Measurements from ENCODE around the gene NOD1. TPM values are rescaled to one million over a fixed set of nuclear protein-coding genes. Genes with fewer than 3 reads are reported as not detected.

The NOD1 gene
- total RNA-seq, 1 donor from 2014 or later: 13.0 TPM

DNA sequence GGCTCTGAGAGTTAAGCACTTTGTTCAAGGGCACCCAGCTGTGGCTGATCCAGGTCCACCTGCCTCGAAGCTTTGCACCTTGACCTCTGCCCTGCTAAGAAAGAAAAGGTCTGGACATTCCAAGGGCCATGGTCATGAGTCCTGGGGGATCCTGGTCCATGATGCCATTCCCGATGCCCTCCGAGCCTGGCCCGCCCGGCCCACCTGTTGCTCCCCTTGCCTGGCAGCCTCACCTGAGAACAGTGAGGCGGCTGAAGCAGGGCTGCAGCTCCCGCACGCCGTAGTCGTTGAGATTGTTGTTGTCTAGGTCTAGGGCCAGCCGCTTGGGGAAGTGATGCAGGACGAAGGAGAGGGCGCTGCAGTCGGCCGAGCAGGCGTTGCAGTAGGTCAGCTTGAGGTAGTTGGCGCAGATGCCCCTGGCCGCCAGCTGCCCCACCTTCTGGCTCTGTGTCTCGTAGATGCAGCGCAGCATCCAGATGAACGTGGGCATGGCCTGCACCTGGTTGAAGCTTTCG is 27.5 kb downstream of the NOD1 start:
- Histone ChIP-seq H3K27me3 (ENCODE audit: control insufficient read depth in 3 of 3, insufficient read depth in 3 of 3, low read length in 3 of 3) (no peaks in the 10 kb centered on the region), H3K4me1 (ENCODE audit: control insufficient read depth in 3 of 3, insufficient read depth in 3 of 3, low read length in 3 of 3) (peaks cover 9 to 10% (median 9%) of the 10 kb centered on the region in 3 donors), H3K36me3 (ENCODE audit: control insufficient read depth in 3 of 3, insufficient read depth in 3 of 3, low read length in 3 of 3) (peaks cover 53 to 82% (median 57%) of the 10 kb centered on the region in 3 donors), H3K4me3 (ENCODE audit: low read length in 3 of 3) (no peak overlapping the region), H3K27ac (ENCODE audit: low read depth, low read length) (no peak overlapping the region), H3K9me3 (ENCODE audit: control insufficient read depth in 3 of 3, low read length in 3 of 3) (no peaks in the 10 kb centered on the region), H3K9ac (ENCODE audit: low read depth in 1 of 3, low read length in 3 of 3) (no peak overlapping the region)

DNA sequence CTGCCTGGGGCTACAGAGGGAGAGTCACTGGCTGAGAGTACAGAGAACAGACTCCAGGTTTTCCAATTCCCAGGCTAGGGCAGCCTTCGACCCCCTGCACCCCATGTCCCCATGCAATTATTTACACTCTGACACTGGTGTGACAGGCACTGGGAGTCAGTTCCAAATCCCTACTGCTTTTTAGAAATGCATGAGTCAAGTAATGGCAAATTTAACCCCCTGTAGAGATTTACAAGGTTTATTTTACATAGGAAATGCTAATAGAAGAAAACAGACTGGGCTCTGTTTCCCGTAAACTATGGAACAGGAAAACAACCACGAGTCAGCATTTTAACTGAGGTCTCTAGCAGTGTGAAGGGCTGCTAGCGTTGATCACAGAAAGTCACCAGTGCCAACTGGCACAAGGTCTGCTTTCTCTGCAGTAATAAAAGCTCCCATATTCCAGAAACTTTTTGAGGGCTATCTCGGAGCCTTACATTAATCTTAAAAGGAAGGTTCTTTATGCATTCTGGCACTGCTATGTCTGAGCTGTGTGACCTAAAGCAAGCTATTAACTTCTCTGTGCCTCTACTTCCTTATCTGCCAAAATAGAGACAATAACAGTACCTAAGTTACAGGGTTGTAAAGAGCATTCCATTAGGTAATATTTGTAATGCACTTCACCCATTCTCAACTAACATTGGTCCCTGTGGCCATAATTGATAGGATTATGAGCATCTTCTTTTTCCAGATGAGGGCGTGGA is 28.2 kb downstream of the NOD1 start:
- Histone ChIP-seq H3K36me3 (ENCODE audit: control insufficient read depth in 3 of 3, insufficient read depth in 3 of 3, low read length in 3 of 3) (peaks cover 55 to 81% (median 56%) of the 10 kb centered on the region in 3 donors), H3K4me1 (ENCODE audit: control insufficient read depth in 3 of 3, insufficient read depth in 3 of 3, low read length in 3 of 3) (peaks cover 9 to 10% (median 9%) of the 10 kb centered on the region in 3 donors)

DNA sequence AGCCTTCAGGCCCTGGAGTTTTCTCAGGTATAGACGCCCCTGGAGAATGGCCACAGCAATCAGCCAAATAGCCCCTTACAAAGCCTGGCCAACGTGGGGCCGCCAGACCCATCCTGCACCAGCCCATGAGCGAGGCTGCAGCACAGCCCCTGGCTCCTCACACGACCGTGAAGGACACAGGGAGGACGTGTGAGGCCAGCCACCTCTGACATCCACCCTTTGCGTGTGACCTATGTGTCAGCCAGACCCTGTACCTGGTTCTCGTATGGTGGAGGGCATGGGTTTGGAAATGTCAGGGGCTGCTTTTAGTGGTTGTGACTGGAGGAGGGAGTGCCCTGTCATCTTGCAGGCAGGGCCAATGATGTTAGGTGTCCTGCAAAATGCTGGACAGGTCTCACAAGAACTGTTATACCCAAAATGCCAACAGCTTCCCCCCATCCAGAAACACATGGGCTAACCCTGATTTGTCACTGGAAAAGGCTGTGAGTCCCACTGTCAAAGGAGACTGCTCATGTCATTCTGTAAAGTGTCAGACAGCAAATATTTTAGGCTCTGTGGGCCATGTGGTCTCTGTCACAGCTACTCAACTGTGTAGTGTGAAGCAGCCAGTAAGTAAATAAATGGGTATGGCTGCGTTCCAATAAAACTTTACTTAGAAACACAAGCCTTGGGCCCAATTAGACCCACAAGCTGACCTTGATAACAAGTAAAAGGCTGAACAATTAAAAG is 30.0 kb downstream of the NOD1 start:
- no peak overlapping the region for H3K27ac ChIP-seq (ENCODE audit: low read depth, low read length)
- no peak overlapping the region for H3K9ac ChIP-seq (ENCODE audit: low read depth in 1 of 3, low read length in 3 of 3)
- H3K9me3 ChIP-seq (ENCODE audit: control insufficient read depth in 3 of 3, low read length in 3 of 3): no peaks in the 10 kb centered on the region
- no peaks in the 10 kb centered on the region for H3K27me3 ChIP-seq (ENCODE audit: control insufficient read depth in 3 of 3, insufficient read depth in 3 of 3, low read length in 3 of 3)
- H3K36me3 ChIP-seq (ENCODE audit: control insufficient read depth in 3 of 3, insufficient read depth in 3 of 3, low read length in 3 of 3): peaks cover 49 to 65% (median 49%) of the 10 kb centered on the region in 3 donors
- H3K4me1 ChIP-seq (ENCODE audit: control insufficient read depth in 3 of 3, insufficient read depth in 3 of 3, low read length in 3 of 3): peaks cover under 1 to 5% (median 4%) of the 10 kb centered on the region in 3 donors
- H3K4me3 ChIP-seq (ENCODE audit: low read length in 3 of 3): no peak overlapping the region

More for the DNA sequence above, 28.2 kb downstream of the NOD1 start:
- H3K9me3 ChIP-seq (ENCODE audit: control insufficient read depth in 3 of 3, low read length in 3 of 3): no peaks in the 10 kb centered on the region
- no peaks in the 10 kb centered on the region for H3K27me3 ChIP-seq (ENCODE audit: control insufficient read depth in 3 of 3, insufficient read depth in 3 of 3, low read length in 3 of 3)
- H3K27ac ChIP-seq (ENCODE audit: low read depth, low read length): no peak overlapping the region
- no peak overlapping the region for H3K9ac ChIP-seq (ENCODE audit: low read depth in 1 of 3, low read length in 3 of 3)
- no peak overlapping the region for H3K4me3 ChIP-seq (ENCODE audit: low read length in 3 of 3)

DNA sequence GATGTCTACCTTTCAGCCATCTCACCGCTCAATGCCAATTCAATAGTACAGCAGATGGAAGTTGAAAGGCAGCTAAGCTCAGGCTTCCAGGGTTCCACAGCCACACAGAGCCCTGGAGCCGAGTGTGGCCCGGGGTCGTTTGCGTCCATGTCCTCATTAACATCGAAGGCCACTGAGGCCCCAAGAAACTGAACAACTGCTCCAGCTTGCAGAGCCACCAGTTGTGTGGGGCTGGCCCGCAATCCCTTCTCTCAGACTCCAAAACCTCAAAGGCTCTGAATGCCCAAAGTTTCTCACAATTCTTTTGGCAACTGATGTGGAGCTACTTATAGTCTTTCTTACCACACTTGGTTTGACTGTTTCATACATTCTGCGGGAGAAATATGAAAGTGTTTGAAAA is 31.1 kb downstream of the NOD1 start:
- H3K9me3 ChIP-seq (ENCODE audit: control insufficient read depth in 3 of 3, low read length in 3 of 3): no peaks in the 10 kb centered on the region
- H3K27ac ChIP-seq (ENCODE audit: low read depth, low read length): no peak overlapping the region
- no peak overlapping the region for H3K4me3 ChIP-seq (ENCODE audit: low read length in 3 of 3)
- H3K9ac ChIP-seq (ENCODE audit: low read depth in 1 of 3, low read length in 3 of 3): no peak overlapping the region
- H3K4me1 ChIP-seq (ENCODE audit: control insufficient read depth in 3 of 3, insufficient read depth in 3 of 3, low read length in 3 of 3): no peaks in the 10 kb centered on the region
- H3K27me3 ChIP-seq (ENCODE audit: control insufficient read depth in 3 of 3, insufficient read depth in 3 of 3, low read length in 3 of 3): no peaks in the 10 kb centered on the region
- H3K36me3 ChIP-seq (ENCODE audit: control insufficient read depth in 3 of 3, insufficient read depth in 3 of 3, low read length in 3 of 3): peaks cover 41 to 57% (median 44%) of the 10 kb centered on the region in 3 donors

DNA sequence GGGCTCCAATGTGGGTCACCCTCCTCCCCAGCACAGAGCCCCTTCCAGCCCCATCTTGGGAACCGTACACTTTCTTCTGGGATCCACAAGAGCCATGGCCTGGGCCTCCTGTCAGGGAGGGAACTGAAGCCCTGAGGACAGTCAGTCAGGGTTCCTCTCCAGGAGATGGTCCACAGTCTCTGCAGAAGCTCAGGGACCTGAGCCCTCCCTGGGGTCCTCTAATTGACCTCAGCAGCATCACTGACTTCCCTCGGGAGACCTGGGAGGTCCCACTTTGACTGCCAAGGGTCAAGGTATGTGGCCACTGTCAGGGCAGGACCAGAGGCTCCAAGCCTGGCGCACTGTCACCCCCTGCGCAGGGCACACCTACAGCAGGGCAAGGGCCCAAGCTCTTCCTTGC is 32.3 kb downstream of the NOD1 start:
- no peak overlapping the region for H3K27ac ChIP-seq (ENCODE audit: low read depth, low read length)
- no peaks in the 10 kb centered on the region for H3K27me3 ChIP-seq (ENCODE audit: control insufficient read depth in 3 of 3, insufficient read depth in 3 of 3, low read length in 3 of 3)
- H3K9ac ChIP-seq (ENCODE audit: low read depth in 1 of 3, low read length in 3 of 3): no peak overlapping the region
- no peak overlapping the region for H3K4me3 ChIP-seq (ENCODE audit: low read length in 3 of 3)
- H3K4me1 ChIP-seq (ENCODE audit: control insufficient read depth in 3 of 3, insufficient read depth in 3 of 3, low read length in 3 of 3): no peaks in the 10 kb centered on the region
- peaks cover 35 to 47% (median 35%) of the 10 kb centered on the region in 3 donors for H3K36me3 ChIP-seq (ENCODE audit: control insufficient read depth in 3 of 3, insufficient read depth in 3 of 3, low read length in 3 of 3)
- H3K9me3 ChIP-seq (ENCODE audit: control insufficient read depth in 3 of 3, low read length in 3 of 3): no peaks in the 10 kb centered on the region

DNA sequence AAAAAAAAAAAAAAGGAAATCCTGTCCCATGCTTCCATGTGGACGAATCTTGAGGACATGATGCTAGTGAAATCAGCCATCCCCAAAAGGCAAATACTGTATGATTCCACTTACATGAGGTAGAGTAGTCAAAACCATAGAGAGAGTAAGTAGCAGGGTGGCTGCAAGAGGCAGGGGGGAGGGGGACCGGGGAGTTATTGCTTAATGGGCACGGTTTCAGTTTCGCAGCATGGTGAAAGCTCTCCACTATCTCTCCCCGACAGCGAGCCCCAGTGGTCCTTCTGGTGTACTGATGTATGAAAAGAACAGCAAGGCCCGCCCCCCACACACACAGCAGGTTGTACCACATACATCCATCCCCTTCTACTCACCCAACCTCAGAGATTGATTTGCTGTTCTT is 32.8 kb downstream of the NOD1 start:
- Histone ChIP-seq H3K4me3 (ENCODE audit: low read length in 3 of 3) (no peak overlapping the region), H3K9me3 (ENCODE audit: control insufficient read depth in 3 of 3, low read length in 3 of 3) (no peaks in the 10 kb centered on the region), H3K4me1 (ENCODE audit: control insufficient read depth in 3 of 3, insufficient read depth in 3 of 3, low read length in 3 of 3) (no peaks in the 10 kb centered on the region), H3K27ac (ENCODE audit: low read depth, low read length) (no peak overlapping the region), H3K27me3 (ENCODE audit: control insufficient read depth in 3 of 3, insufficient read depth in 3 of 3, low read length in 3 of 3) (no peaks in the 10 kb centered on the region), H3K36me3 (ENCODE audit: control insufficient read depth in 3 of 3, insufficient read depth in 3 of 3, low read length in 3 of 3) (peaks cover 30 to 43% (median 30%) of the 10 kb centered on the region in 3 donors), H3K9ac (ENCODE audit: low read depth in 1 of 3, low read length in 3 of 3) (no peak overlapping the region)

DNA sequence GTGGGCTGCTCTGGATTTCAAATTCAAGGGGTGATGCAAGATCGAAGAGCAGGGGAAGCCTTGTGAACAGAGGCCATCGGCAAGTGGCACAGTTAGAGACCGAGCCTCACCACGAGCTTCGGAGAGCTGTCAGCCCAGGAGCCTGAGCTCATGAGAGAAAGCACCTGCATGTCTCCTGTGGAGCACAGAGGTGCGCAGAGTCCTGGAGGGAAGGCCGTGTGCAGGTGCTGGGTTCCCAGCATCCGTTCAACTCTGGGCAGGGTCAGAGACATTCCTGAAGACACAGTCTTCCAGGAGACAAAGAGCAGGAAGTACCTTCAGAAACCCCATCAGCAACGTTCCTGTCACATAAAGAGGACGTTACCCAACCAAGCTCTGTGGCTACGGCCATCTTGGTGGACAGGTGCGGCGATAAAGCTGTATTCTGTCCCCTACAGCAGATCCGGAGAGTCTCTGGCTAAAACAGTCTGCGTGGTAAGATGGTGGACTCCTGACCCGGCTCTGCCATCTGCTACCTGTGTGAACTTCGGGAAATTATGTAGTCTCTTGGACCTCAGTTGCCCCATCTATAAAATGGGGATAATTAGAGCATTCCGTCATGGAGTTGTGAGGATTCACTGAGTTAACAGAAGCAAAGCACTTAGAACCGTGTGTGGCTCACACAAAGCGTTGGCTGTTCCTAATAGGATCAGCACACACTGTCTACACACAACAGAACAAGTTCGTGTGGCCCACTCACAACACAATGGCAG is 40.6 kb downstream of the NOD1 start:
- Histone ChIP-seq H3K27ac (ENCODE audit: low read depth, low read length) (no peak overlapping the region), H3K27me3 (ENCODE audit: control insufficient read depth in 3 of 3, insufficient read depth in 3 of 3, low read length in 3 of 3) (no peaks in the 10 kb centered on the region), H3K9me3 (ENCODE audit: control insufficient read depth in 3 of 3, low read length in 3 of 3) (no peaks in the 10 kb centered on the region), H3K9ac (ENCODE audit: low read depth in 1 of 3, low read length in 3 of 3) (no peak overlapping the region), H3K4me1 (ENCODE audit: control insufficient read depth in 3 of 3, insufficient read depth in 3 of 3, low read length in 3 of 3) (peaks cover 5 to 13% (median 6%) of the 10 kb centered on the region in 3 donors), H3K36me3 (ENCODE audit: control insufficient read depth in 3 of 3, insufficient read depth in 3 of 3, low read length in 3 of 3) (peaks cover 18 to 25% (median 24%) of the 10 kb centered on the region in 3 donors), H3K4me3 (ENCODE audit: low read length in 3 of 3) (no peak overlapping the region)

DNA sequence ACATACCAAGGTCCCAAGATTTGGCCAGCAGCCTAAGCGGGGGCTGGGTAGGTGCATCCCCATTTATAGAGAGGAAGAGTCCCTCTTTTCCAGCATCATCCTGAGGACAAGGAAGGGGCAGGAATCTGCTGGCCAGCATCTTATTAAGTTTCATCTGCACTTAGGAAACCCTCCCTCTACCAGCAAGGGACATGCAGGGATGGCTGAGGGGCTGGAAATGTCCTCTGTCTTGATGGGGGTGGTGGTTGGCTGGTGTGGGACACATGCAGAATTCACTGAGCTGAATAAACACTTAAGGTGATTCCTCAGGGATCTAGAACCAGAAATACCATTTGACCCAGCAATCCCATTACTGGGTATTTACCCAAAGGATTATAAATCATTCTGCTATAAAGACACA is 42.1 kb downstream of the NOD1 start:
- no peak overlapping the region for H3K9ac ChIP-seq (ENCODE audit: low read depth in 1 of 3, low read length in 3 of 3)

DNA sequence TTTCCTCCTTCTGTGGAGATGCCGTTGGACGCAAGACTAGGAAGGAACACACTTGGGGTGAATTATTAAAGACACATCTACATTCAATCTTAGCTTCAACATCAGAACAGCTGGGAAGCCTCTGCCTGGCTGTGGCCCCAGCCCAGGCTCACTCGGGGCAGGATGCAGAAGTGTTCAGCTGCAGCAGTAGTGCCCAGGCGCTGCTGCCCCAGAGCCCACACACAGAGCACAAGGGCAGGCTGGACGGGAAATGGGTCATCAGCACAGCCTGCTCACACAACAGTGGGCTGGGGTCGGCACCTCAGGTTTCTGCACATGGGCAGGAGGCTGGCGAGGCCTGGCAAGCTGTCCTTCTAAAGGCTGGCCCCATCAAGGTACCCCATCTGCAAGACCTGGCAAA is 42.5 kb downstream of the NOD1 start:
- Histone ChIP-seq H3K9ac (ENCODE audit: low read depth in 1 of 3, low read length in 3 of 3) (no peak overlapping the region), H3K9me3 (ENCODE audit: control insufficient read depth in 3 of 3, low read length in 3 of 3) (no peaks in the 10 kb centered on the region), H3K36me3 (ENCODE audit: control insufficient read depth in 3 of 3, insufficient read depth in 3 of 3, low read length in 3 of 3) (peaks cover 18 to 25% (median 24%) of the 10 kb centered on the region in 3 donors), H3K27me3 (ENCODE audit: control insufficient read depth in 3 of 3, insufficient read depth in 3 of 3, low read length in 3 of 3) (no peaks in the 10 kb centered on the region), H3K4me1 (ENCODE audit: control insufficient read depth in 3 of 3, insufficient read depth in 3 of 3, low read length in 3 of 3) (peaks cover 6 to 18% (median 7%) of the 10 kb centered on the region in 3 donors), H3K4me3 (ENCODE audit: low read length in 3 of 3) (no peak overlapping the region), H3K27ac (ENCODE audit: low read depth, low read length) (no peak overlapping the region)

More for the DNA sequence above, 42.1 kb downstream of the NOD1 start:
- Histone ChIP-seq H3K4me3 (ENCODE audit: low read length in 3 of 3) (no peak overlapping the region), H3K36me3 (ENCODE audit: control insufficient read depth in 3 of 3, insufficient read depth in 3 of 3, low read length in 3 of 3) (peaks cover 18 to 25% (median 24%) of the 10 kb centered on the region in 3 donors), H3K9me3 (ENCODE audit: control insufficient read depth in 3 of 3, low read length in 3 of 3) (no peaks in the 10 kb centered on the region), H3K27ac (ENCODE audit: low read depth, low read length) (no peak overlapping the region), H3K4me1 (ENCODE audit: control insufficient read depth in 3 of 3, insufficient read depth in 3 of 3, low read length in 3 of 3) (peaks cover 5 to 14% (median 6%) of the 10 kb centered on the region in 3 donors), H3K27me3 (ENCODE audit: control insufficient read depth in 3 of 3, insufficient read depth in 3 of 3, low read length in 3 of 3) (no peaks in the 10 kb centered on the region)

All from skeletal muscle tissue (tissue), 4 donors.